GM19455 (cell line): ENCODE measurements around the gene MAGED2.
A peak's percentile ranks its signal among the peaks of the same experiment; 100 is the strongest.
"Not testable (repeated sequence)": the region's sequence is repeated elsewhere in the genome, so short reads cannot be mapped to it uniquely, and the experiment has no call there.

Source experiments
- ATAC-seq: cut with Tn5 transposase; IDR thresholded peaks from one replicate; pipeline ENCODE4 v1.9.1; 2021; ENCODE audit not compliant: unreplicated experiment

MAGED2 gene

GRCh38 chrX:54807524-54808108, at the start of gene MAGED2:
MAGED2 (plus strand) TSS chrX:54807745; CDS start chrX:54809332, 1,587 bp downstream.
- no peak for ATAC-seq

GRCh38 chrX:54758114-54759055, 49.2 kb upstream of the MAGED2 start:
- no peak for ATAC-seq

- not testable (repeated sequence) for ATAC-seq
Observed at GRCh38 chrX:54774391-54775094, 33.0 kb upstream of the MAGED2 start.

GRCh38 chrX:54776061-54776460, 31.5 kb upstream of the MAGED2 start:
- ATAC-seq = no peak

- no peak for ATAC-seq
Observed at GRCh38 chrX:54776987-54777672, 30.4 kb upstream of the MAGED2 start.

- ATAC-seq = no peak
Observed at GRCh38 chrX:54785901-54786300, 21.6 kb upstream of the MAGED2 start.

- ATAC-seq = no peak
Observed at GRCh38 chrX:54786967-54787366, 20.6 kb upstream of the MAGED2 start.

- ATAC-seq = no peak
Observed at GRCh38 chrX:54788446-54788845, 19.1 kb upstream of the MAGED2 start.

- ATAC-seq = not testable (repeated sequence)
Observed at GRCh38 chrX:54789405-54789804, 18.1 kb upstream of the MAGED2 start.

GRCh38 chrX:54794028-54794427, 13.5 kb upstream of the MAGED2 start:
- no peak for ATAC-seq

- no peak for ATAC-seq
Observed at GRCh38 chrX:54794795-54795194, 12.8 kb upstream of the MAGED2 start.

- ATAC-seq = no peak
Observed at GRCh38 chrX:54798137-54798536, 9.4 kb upstream of the MAGED2 start, which contains the start of gene ITIH6. ITIH6 (minus strand) TSS chrX:54798255; CDS start chrX:54798210, 45 bp downstream.

GRCh38 chrX:54799046-54799445, 8.5 kb upstream of the MAGED2 start:
- no peak for ATAC-seq

- peak; percentile 6 for ATAC-seq
Observed at GRCh38 chrX:54808109-54808604, 612 bp downstream of the MAGED2 start.

- ATAC-seq = peak; percentile 72
Observed at GRCh38 chrX:54808605-54809483, 1.3 kb downstream of the MAGED2 start.

GRCh38 chrX:54810532-54810931, 3.0 kb downstream of the MAGED2 start:
- no peak for ATAC-seq

GRCh38 chrX:54811301-54811885, 3.8 kb downstream of the MAGED2 start:
- no peak for ATAC-seq

GRCh38 chrX:54812306-54812705, 4.8 kb downstream of the MAGED2 start:
- ATAC-seq = no peak

- ATAC-seq = no peak
Observed at GRCh38 chrX:54817220-54817820, 9.8 kb downstream of the MAGED2 start.
